ENCODE measurements around the gene THSD4.
"Not testable (repeated sequence)": the region's sequence is repeated elsewhere in the genome, so short reads cannot be mapped to it uniquely, and the experiment has no call there.

THSD4 gene

GRCh38 chr15:71194286-71194685, 79.0 kb downstream of the THSD4 start:
- DNase-seq, result no peak

GRCh38 chr15:71195242-71195641, 80.0 kb downstream of the THSD4 start:
- no peak for DNase-seq

GRCh38 chr15:71197620-71198019, 82.3 kb downstream of the THSD4 start:
- no peak for DNase-seq

DNA sequence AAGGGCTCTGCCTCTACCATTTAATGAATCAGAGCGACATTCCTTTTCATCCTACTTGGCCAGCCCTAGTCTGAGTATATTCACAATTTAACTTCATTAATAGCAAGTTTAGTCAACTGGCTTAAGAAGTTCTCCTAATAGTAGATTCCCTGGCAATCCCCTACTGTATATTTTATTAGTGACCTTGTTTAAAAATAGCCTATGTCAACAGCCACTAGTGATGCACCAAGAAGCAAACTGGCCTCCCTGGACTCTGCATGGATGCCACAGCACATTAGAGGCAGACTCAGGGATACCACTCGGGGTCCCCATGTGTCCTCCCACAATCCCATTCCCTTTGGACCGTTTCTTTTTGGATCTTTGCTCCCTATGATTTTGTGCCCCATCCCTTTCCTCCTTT, 83.6 kb downstream of the THSD4 start:
- no peak for DNase-seq

DNA sequence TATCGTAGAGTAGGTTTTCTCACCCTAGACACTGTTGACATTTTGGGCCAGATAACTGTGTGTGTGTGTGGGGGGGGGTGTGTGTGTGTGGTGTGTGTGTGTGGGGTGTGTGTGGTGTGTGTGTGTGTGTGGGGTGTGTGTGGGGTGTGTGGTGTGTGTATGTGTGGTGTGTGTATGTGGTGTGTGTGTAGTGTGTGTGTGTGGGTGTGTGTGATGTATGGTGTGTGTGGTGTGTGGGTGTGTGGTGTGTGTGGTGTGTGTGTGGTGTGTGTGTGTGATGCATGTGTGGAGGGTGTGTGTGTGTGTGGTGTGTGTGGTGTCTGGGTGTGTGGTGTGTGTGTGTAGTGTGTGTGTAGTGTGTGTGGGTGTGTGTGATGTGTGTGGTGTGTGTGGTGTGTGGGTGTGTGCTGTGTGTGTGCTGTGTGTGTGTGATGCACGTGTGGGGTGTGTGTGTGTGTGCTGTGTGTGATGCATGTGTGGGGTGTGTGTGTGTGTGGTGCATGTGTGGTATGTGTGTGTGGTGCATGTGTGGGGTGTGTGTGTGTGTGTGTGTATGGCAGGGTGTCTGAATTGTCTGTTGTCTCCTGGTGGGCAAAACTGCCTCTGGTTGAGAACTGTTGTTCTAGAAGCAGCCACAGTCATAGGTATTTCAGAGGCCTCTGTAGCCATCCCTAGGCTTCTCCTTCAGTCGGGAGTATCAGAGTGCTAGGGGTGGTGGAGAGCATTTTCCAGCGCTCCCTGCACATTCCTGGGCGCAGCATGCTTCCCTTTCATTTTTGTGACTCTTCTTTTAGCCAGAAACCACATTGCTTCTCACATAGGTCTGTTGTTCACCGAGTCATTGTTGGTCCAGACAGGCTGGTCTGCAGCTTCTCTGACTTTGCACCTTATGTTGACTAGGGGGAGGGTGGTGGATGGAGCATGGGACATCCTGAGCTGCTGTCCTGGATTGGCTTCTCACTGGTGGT, 84.4 kb downstream of the THSD4 start:
- no peak for DNase-seq

GRCh38 chr15:71201477-71201876, 86.2 kb downstream of the THSD4 start:
- no peak for DNase-seq

DNA sequence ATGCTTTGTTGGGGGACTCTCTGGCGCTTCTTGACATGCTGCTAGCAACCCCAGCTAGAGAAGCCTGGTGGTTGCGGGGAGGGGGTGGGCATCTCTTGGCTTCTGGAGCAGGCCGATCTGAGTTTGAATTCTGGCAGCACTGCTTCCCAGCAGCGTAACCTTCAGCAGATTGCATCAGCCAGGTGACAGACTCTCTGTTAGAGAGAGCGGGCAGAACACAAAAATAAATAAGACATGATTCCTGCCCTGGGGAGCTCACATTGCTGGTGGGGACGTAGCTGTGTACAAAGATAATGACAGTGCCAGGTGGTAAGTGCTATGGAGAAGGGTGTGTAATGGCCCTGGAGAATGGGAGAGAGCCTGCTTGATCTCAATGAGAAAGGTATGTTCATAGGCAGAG, 87.4 kb downstream of the THSD4 start:
- no peak for DNase-seq

DNA sequence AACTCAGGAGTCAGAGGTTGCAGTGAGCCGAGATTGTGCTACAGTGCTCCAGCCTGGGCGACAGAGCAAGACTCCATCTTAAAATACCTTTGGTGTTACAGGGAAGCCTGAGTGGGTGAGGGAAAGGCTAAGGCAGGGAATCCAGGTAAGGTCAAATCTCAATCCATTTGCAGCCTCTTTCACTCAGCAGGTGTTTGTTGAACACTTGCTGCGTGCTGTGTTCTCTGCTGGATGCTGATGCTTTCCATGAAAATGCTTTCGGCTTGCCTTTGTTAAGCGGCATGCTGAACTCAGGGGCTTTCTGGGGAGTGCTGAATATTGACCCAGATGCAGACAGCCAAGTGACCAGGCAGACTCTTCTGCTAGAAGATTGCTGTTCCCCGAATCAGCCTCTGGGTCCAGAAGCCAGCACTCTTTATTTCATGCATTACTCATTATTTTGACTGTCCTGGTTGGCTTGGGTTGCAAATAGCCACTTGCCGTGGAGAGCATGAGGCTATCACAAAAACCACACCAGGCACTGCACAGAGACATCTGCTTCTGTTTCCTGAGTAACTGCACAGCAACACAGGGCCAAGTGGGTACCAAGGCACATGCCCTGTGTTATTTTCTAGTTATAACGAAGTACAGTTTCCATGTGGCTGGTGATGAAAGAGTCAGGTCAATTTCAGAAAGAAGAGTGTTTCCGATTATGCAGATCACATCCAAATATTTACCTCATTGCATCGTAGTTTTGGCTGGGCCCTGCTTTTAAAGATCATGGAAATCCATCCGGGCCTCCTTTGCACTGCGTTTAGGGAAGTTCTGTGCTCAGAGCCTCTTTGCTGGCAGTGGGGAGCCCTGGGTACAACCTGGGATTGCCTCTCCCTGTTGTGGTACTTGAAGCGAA, 88.6 kb downstream of the THSD4 start:
- DNase-seq, result no peak

GRCh38 chr15:71207141-71207540, 91.9 kb downstream of the THSD4 start:
- no peak for DNase-seq

- no peak for DNase-seq
Observed at GRCh38 chr15:71212146-71212545, 96.9 kb downstream of the THSD4 start.

DNA sequence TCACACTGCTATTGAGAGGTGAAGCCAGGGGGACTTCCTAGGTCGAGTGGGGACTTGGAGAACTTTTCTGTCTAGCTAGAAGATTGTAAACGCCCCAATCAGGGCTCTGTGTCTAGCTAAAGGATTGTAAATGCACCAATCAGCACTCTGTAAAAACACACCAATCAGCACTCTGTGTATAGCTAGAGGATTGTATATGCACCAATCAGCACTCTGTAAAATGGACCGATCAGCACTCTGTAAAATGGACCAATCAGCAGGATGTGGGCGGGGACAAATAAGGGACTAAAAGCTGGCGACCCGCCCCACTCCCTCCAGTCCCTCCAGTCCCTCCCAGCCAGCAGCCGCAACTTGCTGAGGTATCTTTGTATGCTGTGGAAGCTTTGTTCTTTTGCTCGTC, 98.7 kb downstream of the THSD4 start:
- not testable (repeated sequence) for DNase-seq

DNA sequence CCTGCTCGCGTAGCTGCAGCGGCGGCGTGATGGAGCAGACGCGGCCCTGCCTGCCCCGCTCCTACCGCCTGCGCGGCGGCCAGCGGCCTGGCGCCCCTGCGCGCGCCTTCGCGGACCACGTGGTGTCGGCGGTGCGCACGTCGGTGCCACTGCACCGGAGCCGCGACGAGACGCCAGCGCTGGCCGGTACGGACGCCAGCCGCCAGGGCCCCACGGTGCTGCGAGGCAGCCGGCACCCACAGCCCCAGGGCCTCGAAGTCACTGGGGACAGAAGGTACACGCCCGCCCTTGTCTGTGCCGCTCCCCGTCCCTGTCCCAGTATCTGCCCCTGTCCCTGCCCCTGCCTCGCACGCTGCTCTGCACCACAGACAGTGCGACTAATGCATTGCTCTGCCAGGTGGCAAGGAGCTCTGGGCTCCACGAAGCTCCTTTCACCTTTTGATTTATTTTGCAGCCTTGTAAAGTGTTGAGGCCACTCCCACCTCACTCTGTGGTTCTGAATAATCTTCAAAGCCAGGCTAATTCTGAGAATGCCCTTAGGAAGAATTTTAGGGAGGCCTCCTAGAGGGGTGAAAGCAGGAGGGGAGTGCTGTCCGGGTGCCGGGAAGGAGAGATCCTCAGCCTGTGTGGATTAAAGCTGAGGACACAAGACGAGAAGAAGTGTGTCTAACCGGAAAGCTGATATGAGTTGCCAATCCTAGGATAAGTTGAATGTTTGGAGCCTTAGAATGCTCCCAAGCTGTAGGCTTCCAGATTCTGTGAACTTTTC, 100.0 kb downstream of the THSD4 start:
- no peak for DNase-seq

DNA sequence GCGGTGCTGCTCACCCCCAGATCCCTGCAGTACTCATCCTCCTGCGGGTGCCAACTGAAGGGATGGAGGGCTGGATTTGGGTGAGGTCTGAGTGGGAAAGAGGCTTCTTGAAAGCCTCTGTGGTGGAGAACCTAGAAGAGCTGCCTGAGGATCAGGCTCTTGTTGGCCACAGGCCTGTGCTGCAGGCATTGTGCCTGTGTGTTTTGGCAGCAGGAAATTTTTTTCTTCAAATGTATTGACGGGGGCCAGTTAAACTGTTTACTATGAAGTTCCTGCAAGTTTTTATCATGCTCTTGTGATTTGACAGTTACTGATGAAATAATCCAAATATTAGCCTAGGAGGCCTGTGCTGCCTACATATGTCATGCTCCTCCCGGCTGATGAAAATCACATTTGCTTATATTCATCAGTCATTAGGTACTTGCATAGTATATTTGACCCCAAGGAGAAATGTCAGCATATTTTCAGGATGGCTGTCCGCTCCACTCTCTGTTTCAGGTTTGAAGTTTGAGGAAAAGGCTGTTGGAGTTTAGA, 103.1 kb downstream of the THSD4 start:
- DNase-seq, result no peak

DNA sequence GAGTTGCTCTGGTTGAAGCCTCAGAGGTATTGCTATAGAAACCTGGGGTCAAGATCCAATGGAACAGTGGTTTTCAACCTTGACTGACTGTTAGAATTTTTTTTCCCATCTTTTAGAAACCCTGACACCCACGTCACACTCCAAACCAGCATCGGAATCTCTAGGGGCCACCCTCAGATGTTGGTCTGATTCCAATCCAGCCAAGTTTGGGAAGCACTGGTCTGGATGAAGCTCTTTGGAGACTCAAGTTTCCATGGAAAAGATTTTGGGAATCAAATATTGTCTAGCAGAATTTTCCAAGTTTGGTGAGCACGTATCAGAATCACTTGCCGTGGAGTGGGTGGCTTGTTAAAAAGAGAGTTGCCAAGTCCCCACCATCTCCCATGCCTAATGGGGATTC, 103.8 kb downstream of the THSD4 start:
- no peak for DNase-seq

DNA sequence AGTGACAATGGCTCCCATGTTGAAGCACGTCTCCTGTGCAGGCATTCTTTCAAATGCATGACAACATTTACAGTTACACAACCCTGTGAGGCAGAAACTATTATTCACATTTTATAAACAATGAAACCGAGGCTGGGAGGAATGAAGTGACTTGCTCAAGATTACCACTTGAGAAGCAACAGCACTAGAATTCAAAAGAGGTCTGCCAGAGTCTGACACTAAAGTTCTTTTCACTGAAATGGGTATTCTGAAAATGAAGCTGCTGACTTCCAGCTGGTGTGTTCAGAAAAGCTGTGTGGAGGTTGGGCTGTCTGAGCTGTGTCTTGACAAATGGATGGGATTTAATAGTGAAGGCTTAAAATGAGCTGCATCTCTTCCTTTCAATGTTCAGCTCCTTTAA, 104.4 kb downstream of the THSD4 start:
- DNase-seq, result no peak

DNA sequence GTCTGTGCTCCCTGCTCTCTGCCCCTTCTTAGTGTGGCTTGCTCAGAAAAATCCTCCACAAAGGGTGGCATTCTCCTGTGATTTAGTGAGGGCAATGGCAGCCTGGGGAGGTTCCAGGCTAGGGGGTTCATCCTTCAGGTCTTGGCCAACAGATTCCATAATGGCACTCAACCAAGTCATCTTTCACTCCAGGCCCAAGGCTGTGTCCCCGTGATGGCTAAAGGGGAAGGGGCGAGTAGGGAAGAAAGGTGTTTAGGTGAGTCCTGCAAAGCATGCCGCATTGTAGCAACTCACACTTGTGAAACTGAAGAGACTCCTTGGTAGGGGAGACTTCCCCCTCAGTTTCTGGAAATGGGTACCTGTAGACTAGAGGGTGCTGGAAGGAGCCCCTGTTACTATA, 105.6 kb downstream of the THSD4 start:
- no peak for DNase-seq

DNA sequence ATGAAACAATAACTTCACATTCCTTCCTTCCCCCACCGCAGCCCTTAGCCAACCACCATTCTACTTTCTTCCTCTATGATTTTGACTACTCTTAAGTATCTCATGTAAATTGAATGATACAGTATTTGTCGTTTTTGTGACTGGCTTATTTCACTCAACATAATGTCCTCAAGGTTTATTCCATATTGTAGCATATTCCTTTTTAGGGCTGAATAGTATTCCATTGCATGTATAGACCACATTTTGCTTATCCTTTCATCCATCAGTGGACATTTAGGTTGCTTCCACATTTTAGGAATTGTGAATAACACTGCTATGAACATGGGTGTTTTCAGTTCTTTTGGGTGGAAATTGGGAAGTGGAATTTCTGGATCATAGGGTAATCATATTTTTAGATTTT, 106.1 kb downstream of the THSD4 start:
- no peak for DNase-seq

DNA sequence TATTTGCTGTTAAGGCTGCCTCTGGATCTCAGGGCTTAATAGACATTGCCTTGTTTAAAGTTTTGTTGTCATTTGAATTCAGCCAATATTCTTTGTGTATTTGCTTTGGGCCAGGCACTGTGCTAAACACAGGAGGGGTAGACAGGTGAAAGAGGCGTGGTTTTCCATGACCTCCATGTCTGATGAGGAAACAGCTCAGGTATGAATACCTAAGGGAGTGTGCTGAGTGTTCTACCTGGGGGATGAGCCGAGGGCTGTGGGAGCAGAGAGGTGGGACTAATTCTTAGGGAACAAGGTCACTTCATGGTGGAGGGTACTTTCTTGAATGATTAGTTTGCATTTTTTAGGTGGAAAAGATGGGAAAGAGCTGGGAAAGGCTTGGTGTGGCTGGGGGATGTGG, 108.2 kb downstream of the THSD4 start:
- DNase-seq, result no peak

DNA sequence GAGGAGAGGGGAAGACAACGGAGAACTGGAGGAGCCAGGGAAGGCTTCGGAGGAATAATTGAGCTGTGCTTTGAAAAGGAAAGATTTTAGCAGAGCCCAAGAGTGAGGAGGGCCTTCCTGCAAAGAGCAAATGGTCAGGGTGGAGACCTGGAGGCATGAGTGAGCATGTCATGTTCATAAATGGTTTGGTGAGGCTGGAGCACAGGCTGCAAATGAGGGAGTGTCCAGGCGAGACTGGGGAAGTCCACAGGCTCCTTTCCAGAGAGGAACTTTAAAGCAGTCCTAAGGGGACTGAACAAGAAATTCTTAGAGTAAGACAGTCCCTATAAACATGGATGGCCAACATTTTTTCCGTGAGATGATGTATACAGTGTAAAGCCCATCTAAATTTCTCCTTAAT, 108.8 kb downstream of the THSD4 start:
- DNase-seq, result no peak

DNA sequence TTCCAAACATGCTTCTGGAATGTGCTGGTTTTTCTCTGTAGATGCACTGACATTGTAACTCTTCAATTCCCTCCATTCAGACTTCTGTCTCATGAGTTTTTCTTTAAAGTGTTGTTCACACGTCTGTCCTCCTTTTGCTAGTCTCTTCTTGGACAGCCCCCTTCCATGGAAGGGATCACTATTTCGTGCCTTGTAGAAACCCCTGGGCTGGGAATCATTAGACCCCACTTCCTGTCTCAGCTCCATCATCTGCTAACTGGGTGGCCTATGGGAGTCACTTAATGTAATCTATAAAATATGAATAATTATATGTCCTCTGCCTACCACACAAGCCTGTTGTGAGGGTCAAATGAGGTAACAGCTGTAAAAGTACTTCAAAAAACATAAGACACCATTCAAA, 110.6 kb downstream of the THSD4 start:
- DNase-seq, result no peak

- no peak for DNase-seq
Observed at GRCh38 chr15:71226536-71227455, 111.5 kb downstream of the THSD4 start.

DNA sequence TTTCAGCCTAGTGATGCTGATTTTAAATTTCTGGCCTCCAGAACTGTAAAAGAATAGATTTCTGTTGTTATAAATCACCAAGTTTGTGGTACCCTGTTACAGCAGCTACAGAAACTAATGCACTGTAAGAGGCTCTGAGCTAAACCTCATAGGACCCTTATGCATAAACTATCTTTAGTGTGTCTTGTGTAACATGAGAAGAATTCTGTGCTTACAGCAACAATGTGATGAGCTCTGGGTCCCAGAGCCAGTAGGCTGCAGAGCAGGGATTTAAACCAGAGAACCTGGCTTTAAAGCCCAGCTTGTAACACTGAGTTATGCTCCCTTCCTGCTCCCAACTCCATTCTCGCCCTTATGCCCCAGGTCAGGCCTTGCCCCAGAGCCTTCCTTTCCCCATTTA, 113.1 kb downstream of the THSD4 start:
- no peak for DNase-seq

Data from activated CD4-positive, alpha-beta T cell treated with anti-CD3 and anti-CD28 coated beads, Interleukin-10, Interleukin-2, amounts not matched to agents 100 ng/mL and 50 ng/mL, durations not matched to agents 16 hours and 8 hours (primary cell).